H1 (cell line): ENCODE results near the gene RAPGEF6. TPM values are rescaled to one million over a fixed set of nuclear protein-coding genes. Genes with fewer than 3 reads are reported as not detected.

Experiments
- BCL11A ChIP-seq, 2 experiments: IDR thresholded peaks; one replicate each; pipeline ENCODE4 v1.6.1; 2011; ENCODE audit warnings: low read depth in 2 of 2, low read length in 2 of 2, mild to moderate bottlenecking in 2 of 2
- CHD7 ChIP-seq: fragments of 300-600 bp; sonication (generic); IDR thresholded peaks from 2 replicates; pipeline ENCODE4 v1.7.1; 2012; ENCODE audit warnings: low read length, moderate library complexity, mild to moderate bottlenecking, inconsistent platforms; ENCODE audit not compliant: insufficient replicate concordance
- GABPA ChIP-seq: IDR thresholded peaks from 2 replicates; pipeline ENCODE4 v1.6.1; 2011; ENCODE audit warnings: mild to moderate bottlenecking, low read length, moderate library complexity, borderline replicate concordance; ENCODE audit not compliant: insufficient read depth
- PHF8 ChIP-seq: fragments of 200-600 bp; sonication (generic); conservative IDR thresholded peaks from 2 replicates; pipeline ENCODE4 v1.7.1; 2012; ENCODE audit warnings: low read depth, mild to moderate bottlenecking, inconsistent platforms, low read length, moderate library complexity
- RAD21 ChIP-seq, 2 experiments: IDR thresholded peaks in 1 of 2; conservative IDR thresholded peaks in 1 of 2; 2 replicates each; pipeline ENCODE4 v1.6.1; 2011; ENCODE audit warnings: low read depth in 2 of 2, low read length in 2 of 2, improper control_type of control experiment in 1 of 2, inconsistent platforms in 1 of 2, mild to moderate bottlenecking in 1 of 2, moderate library complexity in 1 of 2
- SAP30 ChIP-seq: fragments of 300-600 bp; sonication (generic); IDR thresholded peaks from 2 replicates; pipeline ENCODE4 v1.7.1; 2012; ENCODE audit warnings: low read length, moderate library complexity, mild to moderate bottlenecking, inconsistent platforms; ENCODE audit not compliant: insufficient read depth, insufficient replicate concordance
- TAF1 ChIP-seq: IDR thresholded peaks from 2 replicates; pipeline ENCODE4 v1.6.1; 2011; ENCODE audit warnings: mild to moderate bottlenecking, low read depth, low read length
- TAF7 ChIP-seq: optimal IDR thresholded peaks from 2 replicates; pipeline ENCODE3; 2011; ENCODE audit warnings: low read depth, mild to moderate bottlenecking, inconsistent platforms, low read length, moderate library complexity, borderline replicate concordance
- USF2 ChIP-seq: IDR thresholded peaks from 2 replicates; pipeline ENCODE4 v1.6.1; 2011; ENCODE audit warnings: low read length, improper control_type of control experiment
- ZNF274 ChIP-seq: IDR thresholded peaks from 2 replicates; pipeline ENCODE4 v1.7.0; 2012; ENCODE audit warnings: low read length, borderline replicate concordance; ENCODE audit errors: extremely low read depth
- polyA plus RNA-seq, 7 experiments: library from polyadenylated mRNA; depleted of rRNA in 3 of 7; stranded (reverse) in 5 of 7; unstranded in 2 of 7; fragments of >200 nt in 5 of 7; fragments of 200-250 nt in 2 of 7; gene quantifications; 1 replicate in 5 of 7; 2 replicates in 1 of 7; 4 replicates in 1 of 7; pipeline versions ENCODE4 v1.2.1 to v1.2.3, GENCODE V29; 2011 to 2013; ENCODE audit warnings: missing spikeins in 2 of 7, mixed read lengths in 2 of 7
- total RNA-seq: library from RNA; stranded (reverse); fragmentation: NEBNext Ultra II Directional; extraction: Animal tissue kit (Norgen Biotek cat#: 25700); gene quantifications from 2 replicates; pipeline ENCODE4 v1.2.1, GENCODE V29; 2021

Gene RAPGEF6
- total and polyA plus RNA-seq, 2 of the 8 experiments (the other 6 are each of a cell fraction or from before 2014, with no cell fraction given), result 4.8 to 20.0 TPM

GRCh38 chr5:131513780-131514179 is 121.2 kb downstream of the RAPGEF6 start (continued):
- TF ChIP-seq CHD7 (no peak), PHF8 (no peak), USF2 (no peak), SAP30 (no peak), TAF7 (no peak), ZNF274 (no peak), TAF1 (no peak), BCL11A (IDR thresholded peaks at IDR 0.05; ENCODE audit: low read depth in 2 of 2, low read length in 2 of 2) (no peak), GABPA (no peak), RAD21 (IDR thresholded peaks at IDR 0.05 in 1 of 2, conservative IDR thresholded peaks at IDR 0.05 in 1 of 2; ENCODE audit: low read depth in 2 of 2, low read length in 2 of 2) (no peak)
